H9 (cell line): ENCODE data around the gene ZNG1F. TPM values are rescaled to one million over a fixed set of nuclear protein-coding genes. Genes with fewer than 3 reads are reported as not detected.
"Not testable (repeated sequence)": the region's sequence is repeated elsewhere in the genome, so short reads cannot be mapped to it uniquely, and the experiment has no call there.

Source experiments
- DNase-seq: peaks from one replicate; pipeline ENCODE4 v3.0.0-alpha.2; 2017
- H2AFZ ChIP-seq: one replicate; pipeline ENCODE4 v1.6.1; 2013; ENCODE audit warnings: mild to moderate bottlenecking, low read length, control low read depth, moderate library complexity
- H2AK5ac ChIP-seq: 2 replicates; pipeline ENCODE4 v1.6.1; 2013; ENCODE audit warnings: low read length, control low read depth, mixed read lengths; ENCODE audit not compliant: insufficient read length
- H2BK120ac ChIP-seq: one replicate; pipeline ENCODE4 v1.6.1; 2013; ENCODE audit warnings: low read depth, mild to moderate bottlenecking, low read length, control low read depth, inconsistent platforms; ENCODE audit not compliant: poor library complexity, severe bottlenecking
- H2BK12ac ChIP-seq: 2 replicates; pipeline ENCODE4 v1.6.1; 2013; ENCODE audit warnings: low read length, control low read depth, mixed read lengths, low read depth; ENCODE audit not compliant: insufficient read length
- H2BK15ac ChIP-seq: 2 replicates; pipeline ENCODE4 v1.6.1; 2013; ENCODE audit warnings: low read depth, low read length, control low read depth
- H2BK20ac ChIP-seq: one replicate; pipeline ENCODE4 v1.6.1; 2013; ENCODE audit warnings: low read depth, mild to moderate bottlenecking, low read length, control low read depth, inconsistent platforms; ENCODE audit not compliant: poor library complexity, severe bottlenecking
- H2BK5ac ChIP-seq: 2 replicates; pipeline ENCODE4 v1.6.1; 2013; ENCODE audit warnings: low read length, control low read depth, mixed read lengths; ENCODE audit not compliant: insufficient read length
- H3K14ac ChIP-seq: 2 replicates; pipeline ENCODE4 v1.6.1; 2013; ENCODE audit warnings: low read length, control low read depth; ENCODE audit not compliant: insufficient read depth
- H3K18ac ChIP-seq: 2 replicates; pipeline ENCODE4 v1.6.1; 2013; ENCODE audit warnings: low read depth, mild to moderate bottlenecking, mixed read lengths, low read length, control low read depth; ENCODE audit not compliant: insufficient read length
- H3K23ac ChIP-seq: 2 replicates; pipeline ENCODE4 v1.6.1; 2013; ENCODE audit warnings: low read length, control low read depth, mixed read lengths, low read depth; ENCODE audit not compliant: insufficient read length
- H3K23me2 ChIP-seq: 2 replicates; pipeline ENCODE4 v1.6.1; 2013; ENCODE audit warnings: low read depth, mild to moderate bottlenecking, mixed read lengths, low read length, control low read depth; ENCODE audit not compliant: insufficient read length, poor library complexity, severe bottlenecking
- H3K27ac ChIP-seq: 2 replicates; pipeline ENCODE4 v1.5.1; 2013; ENCODE audit warnings: low read length, control low read depth, mixed read lengths, low read depth; ENCODE audit not compliant: insufficient read length
- H3K27me3 ChIP-seq: 2 replicates; pipeline ENCODE4 v1.6.1; 2013; ENCODE audit warnings: low read length, control low read depth, inconsistent platforms; ENCODE audit not compliant: insufficient read depth
- H3K4ac ChIP-seq: 2 replicates; pipeline ENCODE4 v1.6.1; 2013; ENCODE audit warnings: low read depth, mild to moderate bottlenecking, control low read depth, inconsistent platforms, low read length, moderate library complexity
- H3K4me1 ChIP-seq: 2 replicates; pipeline ENCODE4 v1.6.1; 2013; ENCODE audit warnings: low read length, control low read depth, inconsistent platforms; ENCODE audit not compliant: insufficient read depth
- H3K4me2 ChIP-seq: 2 replicates; pipeline ENCODE4 v1.6.1; 2013; ENCODE audit warnings: low read length, control low read depth, mixed read lengths; ENCODE audit not compliant: insufficient read length, insufficient read depth
- H3K56ac ChIP-seq: 2 replicates; pipeline ENCODE4 v1.6.1; 2013; ENCODE audit warnings: low read depth, mild to moderate bottlenecking, mixed read lengths, low read length, control low read depth; ENCODE audit not compliant: insufficient read length
- H3K79me1 ChIP-seq: 2 replicates; pipeline ENCODE4 v1.6.1; 2013; ENCODE audit warnings: low read depth, mild to moderate bottlenecking, moderate library complexity, low read length, control low read depth, inconsistent platforms; ENCODE audit not compliant: insufficient read depth, poor library complexity, severe bottlenecking
- H3K79me2 ChIP-seq: 2 replicates; pipeline ENCODE4 v1.6.1; 2013; ENCODE audit warnings: low read length, control low read depth, inconsistent platforms; ENCODE audit not compliant: insufficient read depth
- H3K9ac ChIP-seq: 2 replicates; pipeline ENCODE4 v1.6.1; 2013; ENCODE audit warnings: low read length, control low read depth, mixed read lengths; ENCODE audit not compliant: insufficient read length; ENCODE audit errors: extremely low read depth
- H3K9me3 ChIP-seq: one replicate; pipeline ENCODE4 v1.6.1; 2013; ENCODE audit warnings: low read depth, low read length, inconsistent platforms; ENCODE audit not compliant: control insufficient read depth
- H3T11ph ChIP-seq: one replicate; pipeline ENCODE4 v1.6.1; 2013; ENCODE audit warnings: mild to moderate bottlenecking, low read length, control low read depth, inconsistent platforms
- H4K20me1 ChIP-seq: one replicate; pipeline ENCODE4 v1.6.1; 2013; ENCODE audit not compliant: control insufficient read depth, insufficient read length, insufficient read depth
- H4K5ac ChIP-seq: 2 replicates; pipeline ENCODE4 v1.6.1; 2013; ENCODE audit warnings: low read depth, mild to moderate bottlenecking, mixed read lengths, low read length, control low read depth; ENCODE audit not compliant: insufficient read length
- H4K8ac ChIP-seq: replicated peaks from 2 replicates; pipeline ENCODE4 v1.6.1; 2013; ENCODE audit warnings: low read length, control low read depth, mixed read lengths, low read depth; ENCODE audit not compliant: insufficient read length
- H4K91ac ChIP-seq: 2 replicates; pipeline ENCODE4 v1.6.1; 2013; ENCODE audit warnings: low read depth, mild to moderate bottlenecking, moderate library complexity, mixed read lengths, low read length, control low read depth; ENCODE audit not compliant: insufficient read length
- H3K27ac Mint-ChIP-seq, 3 experiments: 2 replicates in 2 of 3; 3 replicates in 1 of 3; pipeline ENCODE4 v1.8.0; 2020 to 2021; ENCODE audit warnings: mixed read lengths in 3 of 3, mild to moderate bottlenecking in 1 of 3, moderate library complexity in 1 of 3
- H3K27me3 Mint-ChIP-seq: 2 replicates; pipeline ENCODE4 v1.8.0; 2021; ENCODE audit warnings: low read depth, mild to moderate bottlenecking, moderate library complexity, mixed read lengths
- H3K36me3 Mint-ChIP-seq, 3 experiments: 2 replicates in 2 of 3; 3 replicates in 1 of 3; pipeline ENCODE4 v1.8.0; 2020 to 2021; ENCODE audit warnings: low read depth in 3 of 3, mixed read lengths in 3 of 3; ENCODE audit not compliant: insufficient read depth in 1 of 3
- H3K4me1 Mint-ChIP-seq, 2 experiments: 2 replicates each; pipeline ENCODE4 v1.8.0; 2020; ENCODE audit warnings: mixed read lengths in 2 of 2
- H3K4me3 Mint-ChIP-seq, 2 experiments: 2 replicates in 1 of 2; 3 replicates in 1 of 2; pipeline ENCODE4 v1.8.0; 2020 to 2021; ENCODE audit warnings: mild to moderate bottlenecking in 2 of 2, mixed read lengths in 2 of 2, moderate library complexity in 1 of 2
- H3K9me3 Mint-ChIP-seq, 2 experiments: 2 replicates in 1 of 2; 3 replicates in 1 of 2; pipeline ENCODE4 v1.8.0; 2020; ENCODE audit warnings: mild to moderate bottlenecking in 2 of 2, mixed read lengths in 2 of 2, moderate library complexity in 1 of 2
- WGBS: extraction: QIAGEN DNeasy Blood & Tissue Kit; methylation state at CpG from one replicate; pipeline ENCODE4 v1.1.7; 2013; ENCODE audit warnings: missing lambda C conversion rate, low lambda C conversion rate, mixed read lengths; ENCODE audit not compliant: insufficient read length; ENCODE audit errors: extremely low coverage; 5-methylcytosine and 5-hydroxymethylcytosine counted together
- total RNA-seq: library from RNA; stranded (reverse); gene quantifications from 2 replicates; pipeline ENCODE4 v1.2.1, GENCODE V29; 2021

ZNG1F gene
- total RNA-seq, 1 experiment from 2014 or later, result 13.4 TPM

GRCh38 chr9:41150116-41150515 is 39.0 kb downstream of the ZNG1F start:
- Mint-ChIP-seq H3K4me3 (peak overlapping the region in 1 of 2 experiments; percentile 46; a peak in 2 of 5 replicates), H3K27ac (peak overlapping the region in 1 of 3 experiments; percentile 89; a peak in 1 of 7 replicates)
- not testable (repeated sequence) for H3K4ac ChIP-seq, H4K5ac ChIP-seq, H3K18ac ChIP-seq, H3K27ac ChIP-seq, H3T11ph ChIP-seq, H3K4me1 ChIP-seq, H4K91ac ChIP-seq, H2BK15ac ChIP-seq, H2AK5ac ChIP-seq, H3K9me3 Mint-ChIP-seq, H3K23ac ChIP-seq, H2BK120ac ChIP-seq, H3K56ac ChIP-seq, H3K79me2 ChIP-seq, H4K20me1 ChIP-seq, H2BK12ac ChIP-seq, H3K23me2 ChIP-seq, H3K27me3 ChIP-seq, H2BK20ac ChIP-seq, H3K4me2 ChIP-seq, H3K36me3 Mint-ChIP-seq, H3K9me3 ChIP-seq, H4K8ac ChIP-seq, H3K9ac ChIP-seq, H3K27me3 Mint-ChIP-seq, H3K14ac ChIP-seq, H3K4me1 Mint-ChIP-seq, DNase-seq, H2BK5ac ChIP-seq, H3K79me1 ChIP-seq, H2AFZ ChIP-seq
- no CpG with 5 or more reads among the region's 18 CpGs for WGBS

- not testable (repeated sequence) for H2BK15ac ChIP-seq, H2BK5ac ChIP-seq, H4K8ac ChIP-seq, H3K4me2 ChIP-seq, H3K27ac ChIP-seq, H3K4me1 Mint-ChIP-seq, H4K20me1 ChIP-seq, H3K9me3 Mint-ChIP-seq, H3K23me2 ChIP-seq, H2AFZ ChIP-seq, H2BK120ac ChIP-seq, H2BK12ac ChIP-seq, H3K4me1 ChIP-seq, H3K14ac ChIP-seq, DNase-seq, H3K36me3 Mint-ChIP-seq, H4K5ac ChIP-seq, H3K4ac ChIP-seq, H2AK5ac ChIP-seq, H2BK20ac ChIP-seq, H3K18ac ChIP-seq, H3K23ac ChIP-seq, H3K27ac Mint-ChIP-seq, H3K79me1 ChIP-seq, H3K9me3 ChIP-seq, H3K79me2 ChIP-seq, H3K56ac ChIP-seq, H3T11ph ChIP-seq, H4K91ac ChIP-seq, H3K27me3 ChIP-seq, H3K4me3 Mint-ChIP-seq, H3K9ac ChIP-seq, H3K27me3 Mint-ChIP-seq
- WGBS, result no CpG with 5 or more reads among the region's 2 CpGs
These were observed 47.2 kb downstream of the ZNG1F start for GRCh38 chr9:41141878-41142277.
